ENCODE measurements around the gene TGFB1.

The TGFB1 gene

DNA sequence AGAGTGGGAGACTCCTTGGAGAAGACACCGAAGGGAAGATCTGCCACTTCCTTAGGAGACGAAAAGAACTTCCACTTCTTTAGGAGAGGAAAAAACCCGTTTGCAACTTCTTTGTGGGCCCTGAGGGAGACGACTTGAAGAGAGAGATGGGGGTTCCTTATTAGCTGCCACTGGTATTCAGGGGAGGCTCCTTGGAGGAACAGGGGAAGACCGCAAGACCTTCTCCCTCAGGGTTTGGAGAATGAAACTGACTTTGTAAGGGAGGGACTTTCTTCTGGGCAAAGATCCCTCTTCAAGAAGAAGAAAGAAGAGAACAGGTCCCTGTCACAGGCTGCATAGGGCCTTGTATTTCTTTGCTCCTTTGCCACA lies 44.3 kb upstream of the TGFB1 start:
- no peak for DNase-seq (ENCODE audit: low spot score)
- TF ChIP-seq, protein P1, sequence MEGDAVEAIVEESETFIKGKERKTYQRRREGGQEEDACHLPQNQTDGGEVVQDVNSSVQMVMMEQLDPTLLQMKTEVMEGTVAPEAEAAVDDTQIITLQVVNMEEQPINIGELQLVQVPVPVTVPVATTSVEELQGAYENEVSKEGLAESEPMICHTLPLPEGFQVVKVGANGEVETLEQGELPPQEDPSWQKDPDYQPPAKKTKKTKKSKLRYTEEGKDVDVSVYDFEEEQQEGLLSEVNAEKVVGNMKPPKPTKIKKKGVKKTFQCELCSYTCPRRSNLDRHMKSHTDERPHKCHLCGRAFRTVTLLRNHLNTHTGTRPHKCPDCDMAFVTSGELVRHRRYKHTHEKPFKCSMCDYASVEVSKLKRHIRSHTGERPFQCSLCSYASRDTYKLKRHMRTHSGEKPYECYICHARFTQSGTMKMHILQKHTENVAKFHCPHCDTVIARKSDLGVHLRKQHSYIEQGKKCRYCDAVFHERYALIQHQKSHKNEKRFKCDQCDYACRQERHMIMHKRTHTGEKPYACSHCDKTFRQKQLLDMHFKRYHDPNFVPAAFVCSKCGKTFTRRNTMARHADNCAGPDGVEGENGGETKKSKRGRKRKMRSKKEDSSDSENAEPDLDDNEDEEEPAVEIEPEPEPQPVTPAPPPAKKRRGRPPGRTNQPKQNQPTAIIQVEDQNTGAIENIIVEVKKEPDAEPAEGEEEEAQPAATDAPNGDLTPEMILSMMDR (conservative IDR thresholded peaks at IDR 0.05; ENCODE audit: low read depth) = no peak
- ChIA-PET POLR2A (ENCODE audit: low non-redundant PET) (no interaction called here), CTCF (no interaction called here)
- H3K27ac ChIP-seq = peak overlapping the region; percentile 84

DNA sequence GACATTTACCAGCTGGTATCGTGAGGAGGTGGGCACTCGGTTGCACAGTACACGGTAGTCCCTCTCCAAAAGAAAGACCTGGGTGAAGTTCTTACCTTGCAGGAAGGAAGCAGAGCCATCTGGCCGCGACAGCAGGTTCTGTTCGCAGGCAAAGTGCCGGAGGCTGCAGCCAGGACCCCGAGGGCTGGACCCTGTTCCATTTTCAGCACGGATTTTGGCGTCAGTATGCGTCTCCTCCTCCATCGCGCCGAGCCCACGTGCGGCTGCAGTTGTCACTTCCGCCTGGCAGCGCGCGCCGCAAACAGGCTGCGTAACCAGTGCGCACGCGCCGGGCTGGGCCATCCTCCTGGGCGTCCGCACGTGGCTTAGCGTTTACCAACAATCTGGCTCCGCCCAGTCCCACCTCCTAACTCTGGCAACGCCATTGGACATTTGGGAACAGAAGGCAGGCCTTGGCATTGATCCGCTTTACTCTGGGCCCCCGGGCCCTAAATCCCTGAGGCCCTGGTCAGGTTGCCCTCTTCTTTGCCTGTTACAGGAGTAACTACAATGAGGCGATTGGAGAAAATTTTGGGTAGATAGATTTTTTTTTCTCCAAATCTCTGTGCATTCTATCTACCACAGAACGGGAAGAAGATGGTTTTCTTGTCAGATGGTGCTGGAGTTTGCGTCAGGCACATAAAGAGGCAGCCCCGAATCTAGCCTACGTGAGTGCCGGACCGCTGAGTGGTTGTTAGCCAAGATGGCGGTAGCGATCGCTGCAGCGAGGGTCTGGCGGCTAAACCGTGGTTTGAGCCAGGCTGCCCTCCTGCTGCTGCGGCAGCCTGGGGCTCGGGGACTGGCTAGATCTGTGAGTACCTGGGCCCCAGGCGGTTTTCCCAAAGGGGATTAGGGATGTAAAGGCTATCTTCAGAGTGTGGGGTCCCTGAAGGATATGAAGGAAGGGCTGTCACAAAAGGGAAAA lies 43.6 kb upstream of the TGFB1 start, which contains the start of the genes BCKDHA and EXOSC5:
TSS of gene BCKDHA (plus strand) at position 733 of the 964 bp plus-strand sequence. CDS start at position 743, 10 bp downstream.
TSS of gene EXOSC5 (minus strand) at position 274 of the 964 bp plus-strand sequence. CDS start at position 243, 31 bp downstream.
- ChIA-PET CTCF (no interaction called here), POLR2A (ENCODE audit: low non-redundant PET) (no interaction called here)
- H3K27ac ChIP-seq = peak within 1 kb of the TSS; percentile 84
- DNase-seq (ENCODE audit: low spot score) = peak; percentile 98
- TF ChIP-seq, protein P1 (conservative IDR thresholded peaks at IDR 0.05; ENCODE audit: low read depth) = no peak

DNA sequence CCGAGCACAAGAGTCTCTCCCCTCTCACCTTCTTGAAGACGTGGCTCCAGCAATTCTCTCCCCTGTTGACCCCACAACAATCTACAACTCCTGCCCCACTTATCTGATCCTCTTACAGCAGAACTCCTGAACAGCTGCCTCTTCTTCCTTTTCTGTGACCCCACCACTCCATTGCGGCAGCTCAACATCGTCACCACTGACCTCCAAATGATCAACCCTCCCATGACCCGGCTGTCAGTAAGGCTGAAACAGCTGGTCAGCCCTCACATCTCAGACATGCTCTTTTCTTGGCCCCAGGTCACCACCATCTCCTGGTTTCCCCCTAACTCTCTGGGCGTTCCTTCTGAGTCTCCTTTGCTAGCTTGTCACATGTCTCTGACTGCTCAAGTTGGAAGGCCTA lies 41.6 kb upstream of the TGFB1 start:
- CTCF ChIA-PET = no interaction called here

DNA sequence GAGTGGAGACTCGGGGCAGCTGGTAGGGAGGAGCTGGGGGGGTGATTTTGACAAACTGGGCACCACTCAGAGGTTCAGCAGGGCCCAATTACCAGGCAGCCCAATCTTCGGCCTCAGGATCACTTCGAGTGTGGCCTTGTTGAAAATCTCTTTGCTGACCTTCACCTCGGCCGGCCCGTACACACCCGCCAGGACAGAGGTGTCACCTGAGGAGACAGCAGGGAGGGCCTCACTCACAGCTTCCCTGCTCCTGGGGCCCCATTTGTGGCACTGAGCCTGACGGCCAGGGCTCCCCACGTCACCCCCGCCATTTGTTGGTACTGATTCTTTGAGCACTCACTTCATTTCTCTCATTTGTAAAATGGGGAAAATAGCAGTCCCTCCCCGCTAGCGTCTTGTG lies 39.1 kb upstream of the TGFB1 start:
- TF ChIP-seq, protein P1 (conservative IDR thresholded peaks at IDR 0.05; ENCODE audit: low read depth) = no peak
- POLR2A ChIA-PET (ENCODE audit: low non-redundant PET) = no interaction called here
- CTCF ChIA-PET = interaction anchor here (0.6 kb wide), 1 partner anchor 457 kb away, joined by 4 read pairs; no protein-coding TSS in a partner anchor
- DNase-seq (ENCODE audit: low spot score) = no peak
- H3K27ac ChIP-seq = peak overlapping the region; percentile 28; the same call in 1 of the 2 replicates

More for the DNA sequence above, 41.6 kb upstream of the TGFB1 start:
- H3K27ac ChIP-seq = peak overlapping the region; percentile 39
- no peak for DNase-seq (ENCODE audit: low spot score)
- TF ChIP-seq, protein P1 (conservative IDR thresholded peaks at IDR 0.05; ENCODE audit: low read depth) = no peak
- POLR2A ChIA-PET (ENCODE audit: low non-redundant PET) = no interaction called here

GRCh38 chr19:41391618-41392017 lies 37.9 kb upstream of the TGFB1 start:
- CTCF ChIA-PET = no interaction called here
- DNase-seq (ENCODE audit: low spot score) = no peak
- POLR2A ChIA-PET (ENCODE audit: low non-redundant PET) = no interaction called here
- peak overlapping the region; percentile 28; the same call in 1 of the 2 replicates for H3K27ac ChIP-seq
- TF ChIP-seq, protein P1 (conservative IDR thresholded peaks at IDR 0.05; ENCODE audit: low read depth) = no peak

DNA sequence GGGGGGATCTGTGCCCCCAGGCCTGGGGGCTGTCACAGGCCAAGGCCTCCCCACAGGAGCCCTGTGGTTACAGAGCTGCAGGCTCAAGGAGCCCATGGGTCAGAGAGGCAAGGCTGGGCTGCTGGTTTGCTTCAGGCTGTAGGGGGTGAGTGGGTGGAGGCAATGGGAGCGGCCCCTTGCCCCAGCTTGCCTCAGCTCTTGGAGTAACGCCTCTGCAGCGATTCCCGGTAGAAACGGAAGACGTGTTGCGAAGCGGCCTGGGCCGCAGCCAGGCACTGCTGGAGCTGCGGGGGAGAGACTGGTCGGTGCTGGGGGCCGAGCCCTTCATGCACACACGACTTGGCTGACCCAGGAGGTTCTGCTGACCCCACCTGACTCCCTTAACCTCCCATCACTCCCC lies 32.7 kb upstream of the TGFB1 start:
- POLR2A ChIA-PET (ENCODE audit: low non-redundant PET) = interaction anchor here (1.0 kb wide), 1 partner anchor 22 kb away, joined by 3 read pairs; the partner anchor contains the start of gene B9D2
- peak overlapping the region; percentile 90 for H3K27ac ChIP-seq
- peak; percentile 55 for DNase-seq (ENCODE audit: low spot score)
- CTCF ChIA-PET = no interaction called here
- TF ChIP-seq, protein P1 (conservative IDR thresholded peaks at IDR 0.05; ENCODE audit: low read depth) = no peak
